Lung (tissue), 12 donors: Measurements from ENCODE around the gene COL1A1. TPM values are rescaled to one million over a fixed set of nuclear protein-coding genes. Genes with fewer than 3 reads are reported as not detected.

Experiments used
- ATAC-seq: fragments of 200-7000 bp; cut with Tn5 transposase; one replicate; pipeline ENCODE4 v1.9.1; 2020; ENCODE audit warnings: moderate number of reproducible peaks; ENCODE audit not compliant: insufficient read depth, low FRiP score
- DNase-seq, 3 donors: peaks; one replicate each; pipeline ENCODE4 v3.0.0-alpha.2; 2013 to 2017
- H3K27ac ChIP-seq, 2 donors: one replicate each; pipeline ENCODE4 v1.5.1; 2013; ENCODE audit warnings: mild to moderate bottlenecking in 2 of 2, moderate library complexity in 2 of 2, control low read depth in 1 of 2, inconsistent platforms in 1 of 2, low read depth in 1 of 2, low read length in 1 of 2
- H3K27me3 ChIP-seq, 3 donors: one replicate each; pipeline ENCODE4 v1.5.1; 2013; ENCODE audit warnings: low read length in 2 of 3; ENCODE audit not compliant: control insufficient read depth in 3 of 3, insufficient read depth in 3 of 3
- H3K36me3 ChIP-seq, 4 donors: one replicate each; pipeline ENCODE4 v1.5.1; 2013; ENCODE audit warnings: low read length in 4 of 4, mild to moderate bottlenecking in 1 of 4, moderate library complexity in 1 of 4; ENCODE audit not compliant: control insufficient read depth in 4 of 4, insufficient read depth in 4 of 4
- H3K4me1 ChIP-seq, 5 donors: one replicate each; pipeline ENCODE4 v1.5.1; 2013; ENCODE audit warnings: low read length in 5 of 5, mild to moderate bottlenecking in 2 of 5, moderate library complexity in 1 of 5; ENCODE audit not compliant: control insufficient read depth in 5 of 5, insufficient read depth in 5 of 5
- H3K4me3 ChIP-seq: one replicate; pipeline ENCODE4 v1.5.1; 2013; ENCODE audit warnings: mild to moderate bottlenecking, control low read depth, moderate library complexity
- H3K9ac ChIP-seq, 2 donors: one replicate each; pipeline ENCODE4 v1.5.1; 2013; ENCODE audit warnings: low read length in 2 of 2, control low read depth in 1 of 2; ENCODE audit not compliant: insufficient read depth in 1 of 2
- H3K9me3 ChIP-seq, 4 donors: one replicate each; pipeline ENCODE4 v1.5.1; 2013; ENCODE audit warnings: low read length in 3 of 4, mild to moderate bottlenecking in 1 of 4, moderate library complexity in 1 of 4; ENCODE audit not compliant: control insufficient read depth in 4 of 4, insufficient read depth in 3 of 4
- CTCF ChIP-seq: IDR thresholded peaks from 2 replicates; pipeline ENCODE4 v1.5.1; 2012; ENCODE audit warnings: mild to moderate bottlenecking; ENCODE audit errors: control extremely low read depth, extremely low read depth
- WGBS, 2 donors: extraction: QIAGEN DNeasy Blood & Tissue Kit; methylation state at CpG; one replicate each; pipeline ENCODE4 v1.1.7; 2013; 5-methylcytosine and 5-hydroxymethylcytosine counted together
- polyA plus RNA-seq, 2 donors: library from polyadenylated mRNA; stranded (reverse); fragments of 200-250 nt; gene quantifications; one replicate each; pipeline ENCODE4 v1.2.1, GENCODE V29; 2013
- total RNA-seq, 2 donors: library from RNA; depleted of rRNA in 1 of 2; stranded (reverse); fragments of >200 nt in 1 of 2; gene quantifications; one replicate each; pipeline ENCODE4 v1.2.1, GENCODE V29; 2014 to 2021
- donor health status: control.
- donor health status: control.
- donor health status: Bipolar disorder and iron deficiency.
- donor health status: healthy.
- donor health status: DM: yes; HTN: yes; CAD: no.

Gene COL1A1
- total and polyA plus RNA-seq, 4 donors = 30.5 to 1,330 (median 283) TPM

GRCh38 chr17:50177983-50178834 lies 23.2 kb downstream of the COL1A1 start:
- H3K9me3 ChIP-seq = no peaks in the 10 kb centered on the region
- DNase-seq (peak; percentile 79 to 92 (median 83)), ATAC-seq (peak; percentile 72)
- peak overlapping the region; percentile 74 for H3K27ac ChIP-seq
- 10 to 20% methylated on average over 21 to 22 of the region's 22 CpGs for WGBS, 2 donors
- peaks cover 0 to 27% (median 10%) of the 10 kb centered on the region in 5 donors for H3K4me1 ChIP-seq
- no peak overlapping the region for H3K9ac ChIP-seq
- no peaks in the 10 kb centered on the region for H3K36me3 ChIP-seq
- no peak overlapping the region for H3K4me3 ChIP-seq
- H3K27me3 ChIP-seq = no peaks in the 10 kb centered on the region
- TF ChIP-seq CTCF = peak; percentile 22

- H3K4me1 ChIP-seq = peaks cover 0 to 30% (median 10%) of the 10 kb centered on the region in 5 donors
- no peak for TF ChIP-seq CTCF
- H3K27ac ChIP-seq = peak overlapping the region; percentile 74
- H3K4me3 ChIP-seq = no peak overlapping the region
- ATAC-seq = no peak
- no peak for DNase-seq
- H3K36me3 ChIP-seq = no peaks in the 10 kb centered on the region
- H3K9ac ChIP-seq = no peak overlapping the region
- H3K9me3 ChIP-seq = no peaks in the 10 kb centered on the region
- H3K27me3 ChIP-seq = no peaks in the 10 kb centered on the region
- 85 to 89% methylated on average over 10 of the region's 10 CpGs for WGBS, 2 donors
Observed at GRCh38 chr17:50177476-50177875, 24.0 kb downstream of the COL1A1 start.

GRCh38 chr17:50176559-50177357 lies 24.7 kb downstream of the COL1A1 start:
- WGBS, 2 donors = 91 to 93% methylated on average over 20 of the region's 20 CpGs
- H3K9ac ChIP-seq = no peak overlapping the region
- H3K36me3 ChIP-seq = no peaks in the 10 kb centered on the region
- H3K27me3 ChIP-seq = no peaks in the 10 kb centered on the region
- no peak overlapping the region for H3K4me3 ChIP-seq
- H3K9me3 ChIP-seq = no peaks in the 10 kb centered on the region
- H3K4me1 ChIP-seq = peaks cover 0 to 30% (median 10%) of the 10 kb centered on the region in 5 donors
- no peak for TF ChIP-seq CTCF
- H3K27ac ChIP-seq = peak overlapping the region; percentile 2 to 37
- ATAC-seq (no peak), DNase-seq (no peak)
